Osteoblast (primary cell): ENCODE results near the gene ZNF385D. TPM values are rescaled to one million over a fixed set of nuclear protein-coding genes. Genes with fewer than 3 reads are reported as not detected.

Experiments
- DNase-seq: peaks from one replicate; pipeline ENCODE4 v3.0.0; 2011; ENCODE audit warnings: low spot score, mixed read lengths; ENCODE audit not compliant: insufficient read length; ENCODE audit errors: missing footprints
- H2AFZ ChIP-seq: 2 replicates; pipeline ENCODE4 v1.6.0; 2011; ENCODE audit warnings: mild to moderate bottlenecking, low read length
- H3K27ac ChIP-seq: 2 replicates; pipeline ENCODE4 v1.5.1; 2011; ENCODE audit warnings: mild to moderate bottlenecking, low read depth, low read length, moderate library complexity
- H3K27me3 ChIP-seq: 2 replicates; pipeline ENCODE4 v1.6.0; 2012; ENCODE audit warnings: mild to moderate bottlenecking, control low read depth, inconsistent platforms, low read length, moderate library complexity; ENCODE audit not compliant: insufficient read depth
- H3K36me3 ChIP-seq: 2 replicates; pipeline ENCODE4 v1.5.1; 2011; ENCODE audit warnings: mild to moderate bottlenecking, low read length, control low read depth, moderate library complexity; ENCODE audit not compliant: insufficient read depth
- H3K4me1 ChIP-seq: 2 replicates; pipeline ENCODE4 v1.5.1; 2011; ENCODE audit warnings: mild to moderate bottlenecking, low read length, control low read depth, moderate library complexity; ENCODE audit not compliant: insufficient read depth
- H3K4me2 ChIP-seq: 2 replicates; pipeline ENCODE4 v1.6.0; 2011; ENCODE audit warnings: mild to moderate bottlenecking, low read length; ENCODE audit not compliant: insufficient read depth
- H3K4me3 ChIP-seq: fragments of 200-600 bp; sonication (generic); 3 replicates; pipeline ENCODE4 v1.5.1; 2012; ENCODE audit warnings: mild to moderate bottlenecking, low read length, inconsistent platforms; ENCODE audit not compliant: insufficient read depth
- H3K79me2 ChIP-seq: 2 replicates; pipeline ENCODE4 v1.6.0; 2012; ENCODE audit warnings: mild to moderate bottlenecking, low read length, control low read depth, inconsistent platforms; ENCODE audit not compliant: insufficient read depth
- H3K9me3 ChIP-seq: 2 replicates; pipeline ENCODE4 v1.5.1; 2011; ENCODE audit warnings: low read depth, low read length, control low read depth
- H4K20me1 ChIP-seq: 2 replicates; pipeline ENCODE4 v1.6.0; 2012; ENCODE audit warnings: mild to moderate bottlenecking, low read length, control low read depth; ENCODE audit not compliant: insufficient read depth
- total RNA-seq: library from RNA; depleted of rRNA; stranded (reverse); fragments of >200 nt; gene quantifications from 2 replicates; pipeline ENCODE4 v1.2.3, GENCODE V29; 2012
- TF ChIP-seq, protein P1 (sequence below): IDR thresholded peaks from 2 replicates; pipeline ENCODE4 v1.5.1; 2011; ENCODE audit warnings: mild to moderate bottlenecking, low read depth, low read length, moderate library complexity; ENCODE audit errors: extremely low read depth

The ZNF385D gene
- total RNA-seq, 1 donor: 2.5 TPM

DNA sequence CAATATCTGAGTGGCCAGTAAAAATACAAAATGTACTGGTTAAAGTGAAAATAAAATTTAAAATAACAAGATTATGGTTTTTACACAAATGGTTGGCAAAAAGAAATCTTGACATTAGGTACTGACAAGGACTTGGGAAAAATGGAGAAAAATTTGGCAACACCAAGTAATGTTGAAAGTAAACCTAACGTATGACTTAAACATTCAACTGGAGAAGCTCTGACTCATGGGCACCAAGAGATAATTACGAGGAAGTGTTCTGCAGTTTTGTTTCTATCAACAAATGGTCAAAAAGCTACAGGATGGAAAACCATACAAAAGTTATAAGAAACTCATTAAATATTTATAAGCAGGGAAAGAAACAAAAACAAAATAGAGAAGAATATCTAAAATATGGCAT, 177.7 kb downstream of the ZNF385D start:
- no peak overlapping the region for H3K27ac ChIP-seq
- no peak for DNase-seq
- no peaks in the 10 kb centered on the region for H3K9me3 ChIP-seq
- no peaks in the 10 kb centered on the region for H3K79me2 ChIP-seq
- no peaks in the 10 kb centered on the region for H3K36me3 ChIP-seq
- no peaks in the 10 kb centered on the region for H4K20me1 ChIP-seq
- TF ChIP-seq, protein P1, sequence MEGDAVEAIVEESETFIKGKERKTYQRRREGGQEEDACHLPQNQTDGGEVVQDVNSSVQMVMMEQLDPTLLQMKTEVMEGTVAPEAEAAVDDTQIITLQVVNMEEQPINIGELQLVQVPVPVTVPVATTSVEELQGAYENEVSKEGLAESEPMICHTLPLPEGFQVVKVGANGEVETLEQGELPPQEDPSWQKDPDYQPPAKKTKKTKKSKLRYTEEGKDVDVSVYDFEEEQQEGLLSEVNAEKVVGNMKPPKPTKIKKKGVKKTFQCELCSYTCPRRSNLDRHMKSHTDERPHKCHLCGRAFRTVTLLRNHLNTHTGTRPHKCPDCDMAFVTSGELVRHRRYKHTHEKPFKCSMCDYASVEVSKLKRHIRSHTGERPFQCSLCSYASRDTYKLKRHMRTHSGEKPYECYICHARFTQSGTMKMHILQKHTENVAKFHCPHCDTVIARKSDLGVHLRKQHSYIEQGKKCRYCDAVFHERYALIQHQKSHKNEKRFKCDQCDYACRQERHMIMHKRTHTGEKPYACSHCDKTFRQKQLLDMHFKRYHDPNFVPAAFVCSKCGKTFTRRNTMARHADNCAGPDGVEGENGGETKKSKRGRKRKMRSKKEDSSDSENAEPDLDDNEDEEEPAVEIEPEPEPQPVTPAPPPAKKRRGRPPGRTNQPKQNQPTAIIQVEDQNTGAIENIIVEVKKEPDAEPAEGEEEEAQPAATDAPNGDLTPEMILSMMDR: no peak
- no peak overlapping the region for H2AFZ ChIP-seq
- H3K4me3 ChIP-seq: no peak overlapping the region
- no peaks in the 10 kb centered on the region for H3K4me1 ChIP-seq
- no peaks in the 10 kb centered on the region for H3K27me3 ChIP-seq
- H3K4me2 ChIP-seq: no peak overlapping the region

GRCh38 chr3:21564531-21564930, 186.5 kb downstream of the ZNF385D start:
- no peaks in the 10 kb centered on the region for H4K20me1 ChIP-seq
- H3K36me3 ChIP-seq: no peaks in the 10 kb centered on the region
- no peaks in the 10 kb centered on the region for H3K4me1 ChIP-seq
- no peak for DNase-seq
- no peaks in the 10 kb centered on the region for H3K79me2 ChIP-seq
- TF ChIP-seq, protein P1: no peak
- H2AFZ ChIP-seq: no peak overlapping the region
- no peaks in the 10 kb centered on the region for H3K27me3 ChIP-seq
- H3K4me2 ChIP-seq: no peak overlapping the region
- H3K9me3 ChIP-seq: no peaks in the 10 kb centered on the region
- H3K4me3 ChIP-seq: no peak overlapping the region
- no peak overlapping the region for H3K27ac ChIP-seq

- Histone ChIP-seq H4K20me1 (no peaks in the 10 kb centered on the region), H3K4me1 (no peaks in the 10 kb centered on the region), H3K36me3 (no peaks in the 10 kb centered on the region), H3K79me2 (no peaks in the 10 kb centered on the region), H2AFZ (no peak overlapping the region), H3K4me3 (no peak overlapping the region), H3K9me3 (no peaks in the 10 kb centered on the region), H3K4me2 (no peak overlapping the region), H3K27ac (no peak overlapping the region), H3K27me3 (no peaks in the 10 kb centered on the region)
- TF ChIP-seq, protein P1: no peak
- DNase-seq: no peak
These were observed 188.8 kb downstream of the ZNF385D start for GRCh38 chr3:21562243-21562642.

GRCh38 chr3:21561472-21561871, 189.5 kb downstream of the ZNF385D start:
- no peak overlapping the region for H3K4me2 ChIP-seq
- DNase-seq: no peak
- H3K4me1 ChIP-seq: no peaks in the 10 kb centered on the region
- H3K9me3 ChIP-seq: no peaks in the 10 kb centered on the region
- H4K20me1 ChIP-seq: no peaks in the 10 kb centered on the region
- TF ChIP-seq, protein P1: no peak
- no peaks in the 10 kb centered on the region for H3K36me3 ChIP-seq
- H3K79me2 ChIP-seq: no peaks in the 10 kb centered on the region
- H3K27me3 ChIP-seq: no peaks in the 10 kb centered on the region
- no peak overlapping the region for H3K4me3 ChIP-seq
- no peak overlapping the region for H3K27ac ChIP-seq
- H2AFZ ChIP-seq: no peak overlapping the region
